ENCODE data around the gene SETD3. TPM values are rescaled to one million over a fixed set of nuclear protein-coding genes. Genes with fewer than 3 reads are reported as not detected.

The SETD3 gene
- total and polyA plus RNA-seq, 2 of the 8 experiments (the other 6 are each of a cell fraction or from before 2014, with no cell fraction given): 24.0 to 64.0 TPM

DNA sequence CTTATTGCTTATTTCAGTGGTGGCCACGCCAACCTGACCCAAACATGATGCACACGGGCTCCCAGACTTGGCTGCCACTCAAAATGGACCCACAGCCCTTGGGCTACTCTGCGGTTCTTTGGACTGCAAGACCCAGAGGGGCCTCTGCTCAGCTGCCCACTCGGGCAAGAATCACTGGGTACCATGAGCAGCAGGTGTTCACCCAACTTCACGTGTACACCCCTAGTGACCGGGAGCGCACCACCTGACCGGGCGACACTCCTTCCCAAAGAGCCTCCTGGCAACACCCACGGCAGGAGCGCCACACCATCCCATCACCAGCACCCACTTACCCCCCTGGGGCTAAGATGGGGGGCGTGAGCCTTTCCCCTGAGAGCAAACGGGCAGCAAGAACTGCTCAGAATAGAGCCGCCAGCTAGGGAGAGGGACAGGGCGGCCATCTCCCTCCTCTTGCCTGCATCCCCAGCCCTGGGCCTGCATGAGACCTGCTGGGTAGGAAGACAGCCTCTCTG, 32.6 kb upstream of the SETD3 start (continued):
- no peak for TF ChIP-seq SUZ12 (IDR thresholded peaks at IDR 0.05; ENCODE audit: low read length)
- no peak for TF ChIP-seq HDAC2 (IDR thresholded peaks at IDR 0.05; ENCODE audit: borderline replicate concordance in 1 of 2, low read depth in 2 of 2, low read length in 2 of 2)
- TF ChIP-seq CHD1 (IDR thresholded peaks at IDR 0.05; ENCODE audit: low read depth, low read length): no peak
- TF ChIP-seq, protein P1, sequence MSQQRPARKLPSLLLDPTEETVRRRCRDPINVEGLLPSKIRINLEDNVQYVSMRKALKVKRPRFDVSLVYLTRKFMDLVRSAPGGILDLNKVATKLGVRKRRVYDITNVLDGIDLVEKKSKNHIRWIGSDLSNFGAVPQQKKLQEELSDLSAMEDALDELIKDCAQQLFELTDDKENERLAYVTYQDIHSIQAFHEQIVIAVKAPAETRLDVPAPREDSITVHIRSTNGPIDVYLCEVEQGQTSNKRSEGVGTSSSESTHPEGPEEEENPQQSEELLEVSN (IDR thresholded peaks at IDR 0.05): no peak
- TF ChIP-seq RBBP5 (IDR thresholded peaks at IDR 0.05; ENCODE audit: borderline replicate concordance, low read depth, low read length): no peak
- TF ChIP-seq POLR2AphosphoS5 (IDR thresholded peaks at IDR 0.05; ENCODE audit: low read depth, low read length): no peak
- no peak for TF ChIP-seq ZNF274 (IDR thresholded peaks at IDR 0.05; ENCODE audit: borderline replicate concordance, extremely low read depth, low read length)

All from H1 (cell line).